Ovary (tissue), 9 donors: ENCODE results near the gene ERC1. TPM values are rescaled to one million over a fixed set of nuclear protein-coding genes. Genes with fewer than 3 reads are reported as not detected.

Experiments
- DNase-seq, 5 donors: peaks; one replicate each; pipeline ENCODE4 v3.0.0-alpha.2; 2019 to 2020
- H3K27ac ChIP-seq, 2 donors: fragments of 200-600 bp; one replicate each; pipeline versions ENCODE4 v1.5.1 to v1.8.0; 2019 to 2022
- H3K27me3 ChIP-seq: fragments of 200-600 bp; one replicate; pipeline ENCODE4 v1.8.0; 2022
- H3K36me3 ChIP-seq: fragments of 200-600 bp; sonication (generic); one replicate; pipeline ENCODE4 v1.5.1; 2019
- H3K4me1 ChIP-seq: one replicate; pipeline ENCODE4 v1.8.1; 2013; ENCODE audit warnings: mild to moderate bottlenecking, moderate library complexity; ENCODE audit not compliant: insufficient read depth
- H3K4me3 ChIP-seq: fragments of 200-600 bp; sonication (generic); one replicate; pipeline ENCODE4 v1.5.1; 2017
- H3K9me3 ChIP-seq, 2 donors: fragments of 200-600 bp in 1 of 2; sonication (generic) in 1 of 2; one replicate each; pipeline versions ENCODE4 v1.5.1 to v1.8.1; 2013 to 2019; ENCODE audit warnings: mild to moderate bottlenecking in 1 of 2, moderate library complexity in 1 of 2
- EP300 ChIP-seq: sonication (generic); formaldehyde crosslinking; IDR thresholded peaks from one replicate; pipeline ENCODE4 v1.6.1; 2017; ENCODE audit warnings: antibody characterized with exemption
- POLR2A ChIP-seq: fragments of 450-650 bp; IDR thresholded peaks from one replicate; pipeline ENCODE4 v1.6.1; 2017; ENCODE audit warnings: antibody characterized with exemption, mild to moderate bottlenecking, moderate library complexity
- WGBS, 3 donors: extraction: QIAGEN DNeasy Blood & Tissue Kit in 1 of 3; methylation state at CpG; one replicate each; pipeline versions ENCODE4 v1.1.5 to v1.1.7; 2013 to 2017; 5-methylcytosine and 5-hydroxymethylcytosine counted together
- intact Hi-C, 4 donors: fragments of 100-400 bp; cut with DNase I; formaldehyde crosslinking; loops; one replicate each; pipeline versions ENCODE4 v1.11.0 to v1.15.1; 2022 to 2023
- polyA plus RNA-seq, 2 donors: library from polyadenylated mRNA; stranded (reverse); fragments of 200-250 nt in 1 of 2; fragments of 350-450 nt in 1 of 2; fragmentation: Illumina TruSeq in 1 of 2; extraction: RNeasy Lipid Tissue Mini Kit (QIAGEN cat#74804) in 1 of 2; gene quantifications; one replicate each; pipeline ENCODE4 v1.2.3, GENCODE V29; 2013 to 2014
- total RNA-seq, 7 donors: library from RNA; depleted of rRNA in 2 of 7; stranded (reverse); fragments of >200 nt in 2 of 7; fragmentation: NEBNext Ultra II Directional in 3 of 7; extraction: Animal tissue kit (Norgen Biotek cat#: 25700) in 3 of 7; gene quantifications; one replicate each; pipeline versions ENCODE4 v1.1.0 to v1.2.4, GENCODE V29; 2016 to 2023
- TF ChIP-seq, protein P1 (sequence below), 3 donors: fragments of 450-650 bp in 2 of 3; fragments of 200-600 bp in 1 of 3; IDR thresholded peaks; one replicate each; pipeline versions ENCODE4 v1.5.1 to v1.8.0; 2016 to 2022; ENCODE audit warnings: antibody characterized with exemption in 3 of 3, mild to moderate bottlenecking in 1 of 3
- donor health status: DM: no; HTN: no; CAD: no; lungs with moderate emphysema.
- donor health status: DM: no; HTN: no; CAD: no.
- donor health status: Bipolar disorder and iron deficiency.
- donor health status: DM: yes; HTN: yes; CAD: no.
- donor health status: DM: no; HTN: no; CAD: no.
- donor health status: DM: yes; HTN: yes; CAD: no.

The ERC1 gene
- total and polyA plus RNA-seq, 9 donors, result 10.4 to 65.2 (median 51.6) TPM

DNA sequence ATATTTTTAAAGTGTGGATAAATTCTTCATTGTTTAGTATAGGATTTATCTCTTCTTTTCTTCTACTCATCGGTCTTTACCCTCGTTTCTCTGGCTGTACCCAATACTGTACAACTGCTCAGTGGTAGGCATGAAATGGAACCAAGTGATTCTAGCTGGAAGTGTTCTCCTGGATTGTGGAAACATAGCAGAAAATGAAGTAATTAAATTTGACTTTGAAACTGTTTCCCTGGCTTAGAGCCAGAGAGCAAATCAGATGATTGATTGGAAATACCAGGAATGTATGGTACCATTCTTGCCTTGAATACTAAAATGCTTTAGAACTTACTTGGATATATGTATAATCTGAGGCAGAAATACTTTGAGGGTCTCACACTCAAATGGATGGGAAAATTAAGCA lies 292.3 kb downstream of the ERC1 start:
- TF ChIP-seq, protein P1, sequence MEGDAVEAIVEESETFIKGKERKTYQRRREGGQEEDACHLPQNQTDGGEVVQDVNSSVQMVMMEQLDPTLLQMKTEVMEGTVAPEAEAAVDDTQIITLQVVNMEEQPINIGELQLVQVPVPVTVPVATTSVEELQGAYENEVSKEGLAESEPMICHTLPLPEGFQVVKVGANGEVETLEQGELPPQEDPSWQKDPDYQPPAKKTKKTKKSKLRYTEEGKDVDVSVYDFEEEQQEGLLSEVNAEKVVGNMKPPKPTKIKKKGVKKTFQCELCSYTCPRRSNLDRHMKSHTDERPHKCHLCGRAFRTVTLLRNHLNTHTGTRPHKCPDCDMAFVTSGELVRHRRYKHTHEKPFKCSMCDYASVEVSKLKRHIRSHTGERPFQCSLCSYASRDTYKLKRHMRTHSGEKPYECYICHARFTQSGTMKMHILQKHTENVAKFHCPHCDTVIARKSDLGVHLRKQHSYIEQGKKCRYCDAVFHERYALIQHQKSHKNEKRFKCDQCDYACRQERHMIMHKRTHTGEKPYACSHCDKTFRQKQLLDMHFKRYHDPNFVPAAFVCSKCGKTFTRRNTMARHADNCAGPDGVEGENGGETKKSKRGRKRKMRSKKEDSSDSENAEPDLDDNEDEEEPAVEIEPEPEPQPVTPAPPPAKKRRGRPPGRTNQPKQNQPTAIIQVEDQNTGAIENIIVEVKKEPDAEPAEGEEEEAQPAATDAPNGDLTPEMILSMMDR (IDR thresholded peaks at IDR 0.05), result no peak
- TF ChIP-seq POLR2A (no peak), EP300 (no peak)
- Histone ChIP-seq H3K27me3 (no peaks in the 10 kb centered on the region), H3K27ac (peak overlapping the region in 1 of 2 donors; percentile 65), H3K4me3 (no peak overlapping the region), H3K4me1 (peaks cover 1% of the 10 kb centered on the region), H3K9me3 (no peaks in the 10 kb centered on the region), H3K36me3 (no peaks in the 10 kb centered on the region)
- 9 to 20% (median 16%) methylated on average over 2 of the region's 2 CpGs for WGBS, 3 donors
- DNase-seq, result no peak
- intact Hi-C loops, result no loop called here

DNA sequence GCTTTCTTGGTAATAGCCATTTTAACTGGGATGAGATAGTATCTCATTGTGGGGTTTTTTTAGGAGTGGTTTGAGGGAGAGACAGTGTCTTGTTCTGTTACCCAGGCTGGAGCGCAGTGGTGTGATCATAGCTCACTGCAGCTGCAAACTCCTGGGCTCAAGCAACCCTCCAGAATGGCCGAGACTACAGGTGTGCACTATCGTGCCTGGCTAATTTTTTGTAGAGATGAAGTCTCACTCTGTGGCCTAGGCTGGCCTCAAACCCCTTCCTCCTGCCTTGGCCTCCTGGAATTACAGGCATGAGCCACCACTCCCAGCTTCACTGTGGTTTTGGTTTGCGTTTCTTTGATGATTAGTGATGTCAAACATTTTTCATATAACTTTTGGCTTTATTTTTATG lies 293.6 kb downstream of the ERC1 start:
- Histone ChIP-seq H3K4me1 (peaks cover 1% of the 10 kb centered on the region), H3K4me3 (no peak overlapping the region), H3K9me3 (no peaks in the 10 kb centered on the region), H3K27me3 (no peaks in the 10 kb centered on the region), H3K36me3 (no peaks in the 10 kb centered on the region), H3K27ac (no peak overlapping the region)
- DNase-seq, result no peak
- intact Hi-C loops, result no loop called here
- TF ChIP-seq POLR2A (no peak), EP300 (no peak)
- TF ChIP-seq, protein P1 (IDR thresholded peaks at IDR 0.05), result no peak
- WGBS, 3 donors, result 94 to 97% (median 94%) methylated on average over 4 of the region's 4 CpGs

DNA sequence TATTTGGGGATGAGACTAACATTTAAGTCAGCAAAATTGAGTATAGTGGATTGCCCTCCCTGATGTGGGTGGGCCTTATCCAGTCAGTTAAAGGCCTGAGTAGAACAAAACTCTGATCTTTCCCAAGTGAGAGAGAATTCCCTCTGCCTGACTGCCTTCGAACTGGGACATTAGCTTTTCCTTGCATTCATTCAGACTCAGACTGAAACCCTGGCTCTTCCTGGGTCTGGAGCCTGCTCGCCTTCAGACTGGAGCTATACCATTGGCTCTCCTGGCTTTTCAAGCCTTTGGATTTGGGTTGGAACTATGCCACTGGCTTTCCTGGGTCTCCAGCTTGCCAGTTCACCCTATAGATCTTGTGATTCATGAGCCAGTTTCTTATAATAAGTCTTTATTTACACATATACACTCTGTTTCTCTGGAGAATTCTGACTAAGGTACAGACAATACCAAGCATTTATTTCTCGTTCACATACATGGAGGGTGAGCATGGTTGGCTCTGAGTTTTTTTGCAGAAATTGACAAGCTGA lies 296.5 kb downstream of the ERC1 start:
- Histone ChIP-seq H3K27me3 (no peaks in the 10 kb centered on the region), H3K4me3 (no peak overlapping the region), H3K9me3 (no peaks in the 10 kb centered on the region), H3K36me3 (no peaks in the 10 kb centered on the region), H3K4me1 (no peaks in the 10 kb centered on the region), H3K27ac (no peak overlapping the region)
- no peak for DNase-seq
- intact Hi-C loops, result no loop called here
- no peak for TF ChIP-seq POLR2A
- WGBS, 3 donors, result 95 to 99% (median 96%) methylated on average over 3 of the region's 3 CpGs

DNA sequence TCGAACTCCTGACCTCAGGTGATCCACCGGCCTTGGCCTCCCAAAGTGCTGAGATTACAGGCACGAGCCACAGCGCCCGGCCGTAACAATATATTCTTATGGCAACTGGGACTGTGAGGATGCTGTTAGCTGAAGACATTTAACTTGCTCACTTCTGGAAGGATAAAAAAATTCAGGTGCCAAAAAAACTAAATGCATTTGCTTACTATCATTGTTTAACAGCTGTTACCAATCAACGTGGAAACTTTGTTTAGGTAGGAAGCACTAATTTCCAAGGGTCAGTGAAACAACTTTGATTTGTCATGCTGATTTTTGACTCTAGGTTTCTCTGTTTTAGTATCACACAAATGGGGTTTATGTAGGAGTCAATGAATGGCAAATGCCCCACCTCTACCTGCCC lies 297.3 kb downstream of the ERC1 start:
- H3K9me3 ChIP-seq, result no peaks in the 10 kb centered on the region
- TF ChIP-seq EP300 (no peak), POLR2A (no peak)
- TF ChIP-seq, protein P1 (IDR thresholded peaks at IDR 0.05), result no peak
- H3K4me3 ChIP-seq, result no peak overlapping the region
- intact Hi-C loops, result no loop called here
- DNase-seq, result no peak
- no peaks in the 10 kb centered on the region for H3K27me3 ChIP-seq
- no peaks in the 10 kb centered on the region for H3K4me1 ChIP-seq
- no peak overlapping the region for H3K27ac ChIP-seq
- WGBS, 3 donors, result 90 to 93% (median 90%) methylated on average over 7 of the region's 7 CpGs
- no peaks in the 10 kb centered on the region for H3K36me3 ChIP-seq

DNA sequence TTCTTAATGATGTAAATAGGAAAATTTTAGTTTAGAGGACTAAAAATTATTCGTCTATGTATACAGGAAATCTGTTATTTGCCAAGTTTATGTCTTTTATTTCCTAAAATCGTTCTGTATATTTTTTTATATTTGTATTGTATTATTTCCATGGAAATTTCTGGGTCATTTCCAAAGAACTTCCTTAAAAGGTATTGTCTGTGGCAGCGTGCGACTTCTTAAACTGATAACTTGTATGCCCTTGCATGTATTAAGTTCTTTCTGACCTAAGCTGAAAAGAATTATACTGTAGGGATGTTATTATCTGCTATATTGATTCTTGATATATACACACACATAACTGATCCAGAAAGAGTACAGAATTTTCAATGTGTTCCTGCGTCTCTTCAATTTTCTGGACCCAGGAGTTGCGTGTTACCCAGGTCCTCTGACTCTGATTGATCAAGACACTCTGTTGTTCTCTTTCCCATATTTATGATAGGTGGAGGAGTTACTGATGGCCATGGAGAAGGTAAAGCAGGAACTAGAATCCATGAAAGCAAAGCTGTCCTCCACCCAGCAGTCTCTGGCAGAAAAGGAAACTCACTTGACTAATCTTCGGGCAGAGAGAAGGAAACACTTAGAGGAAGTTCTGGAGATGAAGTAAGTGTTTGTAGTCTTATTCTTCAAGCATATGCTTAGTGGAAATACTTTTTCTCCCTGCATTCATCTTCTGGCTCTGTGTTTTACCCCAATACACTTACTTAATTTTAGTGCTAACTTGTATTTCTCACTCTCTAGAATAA lies 298.5 kb downstream of the ERC1 start:
- Histone ChIP-seq H3K4me3 (no peak overlapping the region), H3K9me3 (no peaks in the 10 kb centered on the region), H3K36me3 (no peaks in the 10 kb centered on the region), H3K27me3 (no peaks in the 10 kb centered on the region), H3K27ac (no peak overlapping the region), H3K4me1 (no peaks in the 10 kb centered on the region)
- no peak for DNase-seq
- intact Hi-C loops, result no loop called here
- no peak for TF ChIP-seq EP300
- WGBS, 3 donors, result 79 to 83% (median 81%) methylated on average over 7 of the region's 7 CpGs
